Heart left ventricle (tissue), 16 donors: ENCODE measurements around the gene ARHGEF11. TPM values are rescaled to one million over a fixed set of nuclear protein-coding genes. Genes with fewer than 3 reads are reported as not detected.

Experiments used
- ATAC-seq, 4 donors: fragments of 200-7000 bp; cut with Tn5 transposase; one replicate each; pipeline ENCODE4 v1.9.1; 2020 to 2022; ENCODE audit warnings: moderate library complexity in 4 of 4, mild to moderate bottlenecking in 3 of 4, moderate number of reproducible peaks in 1 of 4
- DNase-seq, 5 donors: peaks; one replicate each; pipeline ENCODE4 v3.0.0-alpha.2; 2020
- H3K27ac ChIP-seq, 12 donors: fragments of 200-600 bp; sonication (generic) in 4 of 12; one replicate each; pipeline versions ENCODE4 v1.5.0 to v1.8.0; 2016 to 2022; ENCODE audit warnings: mild to moderate bottlenecking in 2 of 12
- H3K27me3 ChIP-seq, 9 donors: fragments of 200-600 bp; sonication (generic) in 2 of 9; one replicate each; pipeline versions ENCODE4 v1.5.1 to v1.8.0; 2016 to 2022; ENCODE audit warnings: mild to moderate bottlenecking in 3 of 9
- H3K36me3 ChIP-seq, 9 donors: fragments of 200-600 bp; sonication (generic) in 2 of 9; one replicate each; pipeline versions ENCODE4 v1.5.0 to v1.8.0; 2018 to 2022; ENCODE audit warnings: mild to moderate bottlenecking in 2 of 9
- H3K4me1 ChIP-seq, 12 donors: fragments of 200-600 bp; sonication (generic) in 4 of 12; one replicate each; pipeline versions ENCODE4 v1.5.0 to v1.8.0; 2016 to 2022; ENCODE audit warnings: mild to moderate bottlenecking in 3 of 12
- H3K4me3 ChIP-seq, 12 donors: fragments of 200-600 bp; sonication (generic) in 4 of 12; one replicate each; pipeline versions ENCODE4 v1.5.0 to v1.8.0; 2017 to 2022; ENCODE audit warnings: mild to moderate bottlenecking in 9 of 12, moderate library complexity in 4 of 12
- H3K9me3 ChIP-seq, 12 donors: fragments of 200-600 bp; sonication (generic) in 4 of 12; one replicate each; pipeline versions ENCODE4 v1.5.0 to v1.8.0; 2016 to 2022; ENCODE audit warnings: mild to moderate bottlenecking in 1 of 12
- POLR2A ChIP-seq, 2 donors: fragments of 450-650 bp; IDR thresholded peaks; one replicate each; pipeline ENCODE4 v1.6.1; 2017; ENCODE audit warnings: antibody characterized with exemption in 2 of 2, mild to moderate bottlenecking in 2 of 2, moderate library complexity in 2 of 2
- WGBS, 4 donors: extraction: QIAGEN DNeasy Blood & Tissue Kit in 2 of 4; methylation state at CpG; one replicate each; pipeline versions ENCODE4 v1.1.5 to v1.1.7; 2013 to 2018; 5-methylcytosine and 5-hydroxymethylcytosine counted together
- intact Hi-C, 10 donors: fragments of 100-400 bp; cut with DNase I; formaldehyde crosslinking; loops; one replicate each; pipeline versions ENCODE4 v1.11.1 to v1.14.2; 2022
- polyA plus RNA-seq, 2 donors: library from polyadenylated mRNA; stranded (reverse); fragments of 200-250 nt; gene quantifications; one replicate each; pipeline ENCODE4 v1.2.3, GENCODE V29; 2013
- total RNA-seq, 9 donors: library from RNA; depleted of rRNA in 2 of 9; stranded (reverse); fragments of >200 nt in 2 of 9; fragmentation: NEBNext Ultra II Directional in 3 of 9; extraction: Animal tissue kit (Norgen Biotek cat#: 25700) in 3 of 9; gene quantifications; one replicate each; pipeline versions ENCODE4 v1.1.0 to v1.2.4, GENCODE V29; 2016 to 2023
- TF ChIP-seq, protein P1 (sequence below), 12 donors: fragments of 200-600 bp; sonication (generic) in 4 of 12; IDR thresholded peaks; one replicate each; pipeline versions ENCODE4 v1.5.0 to v1.8.0; 2018 to 2022; ENCODE audit warnings: antibody characterized with exemption in 12 of 12, mild to moderate bottlenecking in 5 of 12
- donor health status: ischemic (EF 13 %, LVEDD 7.1; RV severe dilation, severe dysfunction).
- donor health status: healthy with polysubstance abuse.
- donor health status: DM: no; HTN: yes; CAD: no.
- donor health status: DM: no; HTN: no; CAD: no.
- donor health status: ischemic (EF 25% LVEDD 6.9; RV normal size, moderate dysfunction).
- donor health status: ischemic (EF 25% LVEDD 5.7; RV mildly dilated, moderate dysfunction).
- donor health status: healthy.
- donor health status: DM: yes; HTN: yes; CAD: no.
- donor health status: ischemic (EF 35%, LVEDD 5.7; RV mildly dilated, moderate dysfunction).
- donor health status: nonischemic (EF 11% LVEDD 7.7; RV severe dilation, severe dysfunction).
- donor health status: DM: yes; HTN: yes; CAD: no.
- donor health status: PGD.
- donor health status: ischemic (EF 29% LVEDD 5.4; RV normal size, mild dysfunction).
- donor health status: nonischemic (EF 23%, LVEDD 6.1; RV moderate dilation, normal function).

ARHGEF11 gene
- total and polyA plus RNA-seq, 11 donors, result 12.2 to 44.1 (median 30.0) TPM

GRCh38 chr1:156895455-156895812, 150.1 kb downstream of the ARHGEF11 start:
- Histone ChIP-seq H3K27ac (peak overlapping the region; percentile 80 to 99 (median 93)), H3K27me3 (peaks cover 0 to 28% (median 0%) of the 10 kb centered on the region in 9 donors), H3K36me3 (no peaks in the 10 kb centered on the region), H3K4me1 (peaks cover 3 to 85% (median 68%) of the 10 kb centered on the region in 12 donors), H3K9me3 (no peaks in the 10 kb centered on the region), H3K4me3 (peak overlapping the region in 10 of 12 donors; percentile 61 to 91 (median 78))
- no peak for DNase-seq
- no peak for ATAC-seq
- WGBS, 4 donors, result 58 to 71% (median 67%) methylated on average over 4 of the region's 4 CpGs
- intact Hi-C loops, result loop anchor here in 1 of 10 donors (2.0 to 10.0 kb wide), 2 partner anchors 25 to 211 kb away; partner anchors contain the start of gene LRRC71
- TF ChIP-seq, protein P1, sequence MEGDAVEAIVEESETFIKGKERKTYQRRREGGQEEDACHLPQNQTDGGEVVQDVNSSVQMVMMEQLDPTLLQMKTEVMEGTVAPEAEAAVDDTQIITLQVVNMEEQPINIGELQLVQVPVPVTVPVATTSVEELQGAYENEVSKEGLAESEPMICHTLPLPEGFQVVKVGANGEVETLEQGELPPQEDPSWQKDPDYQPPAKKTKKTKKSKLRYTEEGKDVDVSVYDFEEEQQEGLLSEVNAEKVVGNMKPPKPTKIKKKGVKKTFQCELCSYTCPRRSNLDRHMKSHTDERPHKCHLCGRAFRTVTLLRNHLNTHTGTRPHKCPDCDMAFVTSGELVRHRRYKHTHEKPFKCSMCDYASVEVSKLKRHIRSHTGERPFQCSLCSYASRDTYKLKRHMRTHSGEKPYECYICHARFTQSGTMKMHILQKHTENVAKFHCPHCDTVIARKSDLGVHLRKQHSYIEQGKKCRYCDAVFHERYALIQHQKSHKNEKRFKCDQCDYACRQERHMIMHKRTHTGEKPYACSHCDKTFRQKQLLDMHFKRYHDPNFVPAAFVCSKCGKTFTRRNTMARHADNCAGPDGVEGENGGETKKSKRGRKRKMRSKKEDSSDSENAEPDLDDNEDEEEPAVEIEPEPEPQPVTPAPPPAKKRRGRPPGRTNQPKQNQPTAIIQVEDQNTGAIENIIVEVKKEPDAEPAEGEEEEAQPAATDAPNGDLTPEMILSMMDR (IDR thresholded peaks at IDR 0.05), result no peak
- TF ChIP-seq POLR2A (IDR thresholded peaks at IDR 0.05), result no peak

GRCh38 chr1:156894711-156895454, 150.7 kb downstream of the ARHGEF11 start:
- ATAC-seq, result peak; percentile 33 to 38 (median 36)
- no peaks in the 10 kb centered on the region for H3K9me3 ChIP-seq
- WGBS, 4 donors, result 35 to 49% (median 44%) methylated on average over 8 to 12 of the region's 12 CpGs
- no peaks in the 10 kb centered on the region for H3K36me3 ChIP-seq
- H3K27ac ChIP-seq, result peak overlapping the region; percentile 80 to 99 (median 93)
- H3K4me3 ChIP-seq, result peak overlapping the region in 11 of 12 donors; percentile 30 to 91 (median 75)
- TF ChIP-seq, protein P1 (IDR thresholded peaks at IDR 0.05), result no peak
- TF ChIP-seq POLR2A (IDR thresholded peaks at IDR 0.05), result no peak
- peaks cover 0 to 28% (median 0%) of the 10 kb centered on the region in 9 donors for H3K27me3 ChIP-seq
- intact Hi-C loops, result loop anchor here in 3 of 10 donors (2.0 to 10.0 kb wide), 4 partner anchors 26 to 210 kb away; partner anchors contain the start of genes ISG20L2 (in 1 of the 3), LRRC71 (in 1 of the 3) and METTL25B (in 1 of the 3)
- peak; percentile 60 to 79 (median 76) for DNase-seq
- H3K4me1 ChIP-seq, result peaks cover 3 to 80% (median 62%) of the 10 kb centered on the region in 12 donors

DNA sequence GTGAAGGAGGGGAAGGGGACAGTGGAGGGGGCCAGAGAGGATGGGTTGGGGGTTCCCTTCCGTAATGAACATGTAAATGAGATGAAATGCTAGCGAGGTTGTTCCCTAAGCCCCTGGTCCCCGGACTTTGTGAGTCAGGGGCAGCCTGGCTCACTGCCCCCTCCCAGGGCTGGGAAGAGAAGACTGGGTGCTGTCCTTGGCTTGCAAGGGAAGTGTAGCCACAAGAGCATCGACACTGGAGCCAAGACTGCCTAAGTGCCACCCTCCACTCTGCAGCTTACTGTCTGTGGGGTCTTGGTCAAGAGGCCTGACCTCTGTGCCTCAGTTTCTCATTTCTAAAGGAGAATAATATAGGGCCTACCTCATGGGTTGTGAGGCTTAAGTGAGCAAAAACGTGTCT, 151.5 kb downstream of the ARHGEF11 start:
- DNase-seq, result peak in 2 of 5 donors; percentile 17 to 21
- Histone ChIP-seq H3K36me3 (no peaks in the 10 kb centered on the region), H3K4me1 (peaks cover 0 to 71% (median 53%) of the 10 kb centered on the region in 12 donors), H3K9me3 (no peaks in the 10 kb centered on the region), H3K4me3 (peak overlapping the region; percentile 30 to 91 (median 72)), H3K27me3 (peaks cover 0 to 28% (median 0%) of the 10 kb centered on the region in 9 donors), H3K27ac (peak overlapping the region; percentile 80 to 99 (median 93))
- intact Hi-C loops, result loop anchor here in 3 of 10 donors (2.0 to 10.0 kb wide), 4 partner anchors 27 to 209 kb away; partner anchors contain the start of genes ISG20L2 (in 1 of the 3), LRRC71 (in 1 of the 3) and METTL25B (in 1 of the 3)
- WGBS, 4 donors, result 19 to 39% (median 31%) methylated on average over 4 to 5 of the region's 5 CpGs
- no peak for ATAC-seq
- TF ChIP-seq POLR2A (IDR thresholded peaks at IDR 0.05), result no peak
- TF ChIP-seq, protein P1 (IDR thresholded peaks at IDR 0.05), result no peak
